ENCODE measurements around the gene SBK3. TPM values are rescaled to one million over a fixed set of nuclear protein-coding genes. Genes with fewer than 3 reads are reported as not detected.

SBK3 gene
- total RNA-seq, 1 experiment from 2014 or later = 1.2 TPM

DNA sequence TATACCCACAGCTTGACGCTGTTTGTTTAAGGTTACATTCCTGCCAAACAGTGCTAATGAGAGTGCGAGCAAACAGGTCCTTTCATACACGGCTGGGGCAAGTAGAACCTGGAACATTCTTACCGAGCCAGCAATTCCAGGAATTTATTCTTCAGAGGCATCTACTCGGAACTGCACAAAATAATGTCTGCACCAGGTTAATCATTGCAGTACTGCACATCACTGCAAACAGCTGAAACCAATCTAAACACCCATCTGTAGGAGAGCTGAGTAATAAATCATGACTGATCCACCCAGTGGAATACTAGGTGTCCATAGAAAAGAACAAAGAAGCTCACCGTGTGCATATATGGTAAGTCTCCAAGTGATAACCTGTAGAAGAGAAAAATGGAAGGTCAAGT lies 36.5 kb upstream of the SBK3 start:
- no peak overlapping the region for H2AFZ ChIP-seq (ENCODE audit: low read depth, low read length, poor library complexity, severe bottlenecking)
- ATAC-seq = no peak
- CTCF ChIA-PET = no interaction called here

More for the DNA sequence above, 36.5 kb upstream of the SBK3 start:
- H3K36me3 ChIP-seq (ENCODE audit: control insufficient read depth in 1 of 2, insufficient read depth in 2 of 2, low read length in 2 of 2) = no peaks in the 10 kb centered on the region; a peak in 2 of 4 replicates
- H3K27me3 ChIP-seq (ENCODE audit: insufficient read depth, low read length) = no peaks in the 10 kb centered on the region
- H3K4me3 ChIP-seq (replicated peaks in 1 of 2; ENCODE audit: low read depth in 1 of 2, low read length in 2 of 2) = no peak overlapping the region
- DNase-seq (ENCODE audit: low read depth, low spot score) = no peak
- no TSS peak for BruUV-seq (replicated peaks)
- H3K9me3 ChIP-seq (ENCODE audit: control insufficient read depth in 1 of 2, insufficient read depth in 1 of 2, low read depth in 1 of 2, low read length in 2 of 2) = no peaks in the 10 kb centered on the region
- RAD21 ChIA-PET (ENCODE audit: low non-redundant PET in 1 of 2, low total read pairs in 2 of 2, uncharacterized antibody in 2 of 2, unreplicated experiment in 2 of 2) = no interaction called here
- H3K4me1 ChIP-seq (ENCODE audit: control insufficient read depth in 1 of 2, insufficient read depth in 2 of 2, low read length in 2 of 2) = peaks cover 11 to 17% of the 10 kb centered on the region in 2 experiments
- POLR2A ChIA-PET = interaction anchor here (0.6 to 1.2 kb wide), 3 partner anchors 23 to 73 kb away, joined by 3 to 4 read pairs (median 4); partner anchors contain the start of gene U2AF2
- no peak for TF ChIP-seq ZFX (IDR thresholded peaks at IDR 0.05)
- no peak for TF ChIP-seq POLR2AphosphoS5 (IDR thresholded peaks at IDR 0.05; ENCODE audit: low read depth, low read length)
- no peak for TF ChIP-seq JUND (IDR thresholded peaks at IDR 0.05)
- TF ChIP-seq EZH2 (IDR thresholded peaks at IDR 0.05) = no peak
- TF ChIP-seq TCF7L2 (IDR thresholded peaks at IDR 0.05; ENCODE audit: borderline replicate concordance, extremely low read depth, insufficient read depth, insufficient read length) = no peak
- no peak for TF ChIP-seq RAD21 (IDR thresholded peaks at IDR 0.05; ENCODE audit: low read depth)
- TF ChIP-seq, protein P1, sequence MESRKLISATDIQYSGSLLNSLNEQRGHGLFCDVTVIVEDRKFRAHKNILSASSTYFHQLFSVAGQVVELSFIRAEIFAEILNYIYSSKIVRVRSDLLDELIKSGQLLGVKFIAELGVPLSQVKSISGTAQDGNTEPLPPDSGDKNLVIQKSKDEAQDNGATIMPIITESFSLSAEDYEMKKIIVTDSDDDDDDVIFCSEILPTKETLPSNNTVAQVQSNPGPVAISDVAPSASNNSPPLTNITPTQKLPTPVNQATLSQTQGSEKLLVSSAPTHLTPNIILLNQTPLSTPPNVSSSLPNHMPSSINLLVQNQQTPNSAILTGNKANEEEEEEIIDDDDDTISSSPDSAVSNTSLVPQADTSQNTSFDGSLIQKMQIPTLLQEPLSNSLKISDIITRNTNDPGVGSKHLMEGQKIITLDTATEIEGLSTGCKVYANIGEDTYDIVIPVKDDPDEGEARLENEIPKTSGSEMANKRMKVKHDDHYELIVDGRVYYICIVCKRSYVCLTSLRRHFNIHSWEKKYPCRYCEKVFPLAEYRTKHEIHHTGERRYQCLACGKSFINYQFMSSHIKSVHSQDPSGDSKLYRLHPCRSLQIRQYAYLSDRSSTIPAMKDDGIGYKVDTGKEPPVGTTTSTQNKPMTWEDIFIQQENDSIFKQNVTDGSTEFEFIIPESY (IDR thresholded peaks at IDR 0.05; ENCODE audit: extremely low read depth, insufficient replicate concordance, low read length) = no peak
- TF ChIP-seq POLR2A (IDR thresholded peaks at IDR 0.05; ENCODE audit: borderline replicate concordance, extremely low read depth, insufficient read depth, insufficient read length) = no peak
- TF ChIP-seq, protein P2, sequence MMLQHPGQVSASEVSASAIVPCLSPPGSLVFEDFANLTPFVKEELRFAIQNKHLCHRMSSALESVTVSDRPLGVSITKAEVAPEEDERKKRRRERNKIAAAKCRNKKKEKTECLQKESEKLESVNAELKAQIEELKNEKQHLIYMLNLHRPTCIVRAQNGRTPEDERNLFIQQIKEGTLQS (IDR thresholded peaks at IDR 0.05) = no peak
- no peak for TF ChIP-seq EZH2phosphoT487 (IDR thresholded peaks at IDR 0.05; ENCODE audit: borderline replicate concordance)
- TF ChIP-seq EGR1 (IDR thresholded peaks at IDR 0.05; ENCODE audit: low read depth) = no peak
- no peak overlapping the region for H3K9ac ChIP-seq (ENCODE audit: low read length)
- no peak overlapping the region for H3K4me2 ChIP-seq (ENCODE audit: low read length)
- no peaks in the 10 kb centered on the region for H3K9me2 ChIP-seq (ENCODE audit: insufficient read depth)
- intact Hi-C loops (cut with micrococcal nuclease) = no loop called here
- peaks cover 16% of the 10 kb centered on the region for H3K79me2 ChIP-seq (ENCODE audit: insufficient read depth, low read length)
- H4K20me1 ChIP-seq (ENCODE audit: insufficient read depth) = no peaks in the 10 kb centered on the region
- H3K27ac ChIP-seq (ENCODE audit: low read depth, low read length) = no peak overlapping the region

All from HCT116 (cell line).